Esophagus squamous epithelium (tissue), 4 donors: ENCODE measurements around the gene PRPF40B.

Experiments
- CTCF ChIP-seq, 6 experiments: fragments of 450-650 bp in 4 of 6; fragments of 200-600 bp in 2 of 6; sonication (generic) in 2 of 6; IDR thresholded peaks; one replicate each; pipeline ENCODE4 v1.5.1; 2016 to 2019; ENCODE audit warnings: antibody characterized with exemption in 6 of 6, mild to moderate bottlenecking in 4 of 6, moderate library complexity in 4 of 6
- POLR2A ChIP-seq, 4 donors: fragments of 450-650 bp; IDR thresholded peaks; one replicate each; pipeline ENCODE4 v1.6.1; 2017; ENCODE audit warnings: antibody characterized with exemption in 4 of 4, mild to moderate bottlenecking in 4 of 4, moderate library complexity in 3 of 4

- TF ChIP-seq POLR2A (IDR thresholded peaks at IDR 0.05) (no peak), CTCF (IDR thresholded peaks at IDR 0.05) (no peak)
Observed at GRCh38 chr12:49666176-49666575, 42.8 kb downstream of the PRPF40B start.
